Keratinocyte (primary cell): ENCODE results near the gene RAB30.

Experiments used
- EZH2 ChIP-seq: IDR thresholded peaks from one replicate; pipeline ENCODE4 v1.6.1; 2012; ENCODE audit warnings: inconsistent platforms, mild to moderate bottlenecking, low read length, moderate library complexity
- TF ChIP-seq, protein P1 (sequence below), 3 experiments: IDR thresholded peaks in 1 of 3; conservative IDR thresholded peaks in 1 of 3; optimal IDR thresholded peaks in 1 of 3; 2 replicates in 2 of 3; 3 replicates in 1 of 3; pipeline versions ENCODE3 to v1.5.1; 2011; ENCODE audit warnings: low read length in 3 of 3, mild to moderate bottlenecking in 3 of 3, moderate library complexity in 2 of 3, control low read depth in 1 of 3, inconsistent platforms in 1 of 3; ENCODE audit not compliant: insufficient read depth in 2 of 3; ENCODE audit errors: extremely low read depth in 1 of 3

DNA sequence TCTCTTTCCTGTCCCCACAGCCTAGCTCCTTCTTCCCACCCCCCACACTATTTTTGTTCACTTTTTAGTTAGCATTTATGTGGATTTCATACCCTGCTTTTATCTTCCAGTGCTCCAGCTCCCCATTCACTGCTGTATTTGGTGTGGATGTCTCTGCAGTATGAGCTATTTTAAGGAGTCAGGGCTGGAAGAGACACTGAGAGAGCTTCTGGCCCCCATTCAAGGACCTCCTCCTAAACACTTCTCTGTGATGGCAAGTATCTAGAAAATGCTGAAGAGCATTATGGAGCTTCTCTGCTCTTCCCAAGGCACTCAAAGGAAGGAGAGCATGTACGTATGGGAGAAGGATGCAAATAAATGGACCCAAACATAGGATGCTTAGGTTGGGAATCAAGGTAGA lies 79.5 kb downstream of the RAB30 start:
- TF ChIP-seq, protein P1, sequence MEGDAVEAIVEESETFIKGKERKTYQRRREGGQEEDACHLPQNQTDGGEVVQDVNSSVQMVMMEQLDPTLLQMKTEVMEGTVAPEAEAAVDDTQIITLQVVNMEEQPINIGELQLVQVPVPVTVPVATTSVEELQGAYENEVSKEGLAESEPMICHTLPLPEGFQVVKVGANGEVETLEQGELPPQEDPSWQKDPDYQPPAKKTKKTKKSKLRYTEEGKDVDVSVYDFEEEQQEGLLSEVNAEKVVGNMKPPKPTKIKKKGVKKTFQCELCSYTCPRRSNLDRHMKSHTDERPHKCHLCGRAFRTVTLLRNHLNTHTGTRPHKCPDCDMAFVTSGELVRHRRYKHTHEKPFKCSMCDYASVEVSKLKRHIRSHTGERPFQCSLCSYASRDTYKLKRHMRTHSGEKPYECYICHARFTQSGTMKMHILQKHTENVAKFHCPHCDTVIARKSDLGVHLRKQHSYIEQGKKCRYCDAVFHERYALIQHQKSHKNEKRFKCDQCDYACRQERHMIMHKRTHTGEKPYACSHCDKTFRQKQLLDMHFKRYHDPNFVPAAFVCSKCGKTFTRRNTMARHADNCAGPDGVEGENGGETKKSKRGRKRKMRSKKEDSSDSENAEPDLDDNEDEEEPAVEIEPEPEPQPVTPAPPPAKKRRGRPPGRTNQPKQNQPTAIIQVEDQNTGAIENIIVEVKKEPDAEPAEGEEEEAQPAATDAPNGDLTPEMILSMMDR (optimal IDR thresholded peaks at IDR 0.05 in 1 of 3, IDR thresholded peaks at IDR 0.05 in 1 of 3, conservative IDR thresholded peaks at IDR 0.05 in 1 of 3; ENCODE audit: extremely low read depth in 1 of 3, insufficient read depth in 2 of 3, low read length in 3 of 3): no peak
- TF ChIP-seq EZH2: no peak
